Liver (tissue), 9 donors: ENCODE measurements around the gene GPATCH8. TPM values are rescaled to one million over a fixed set of nuclear protein-coding genes. Genes with fewer than 3 reads are reported as not detected.

Experiments used
- DNase-seq: peaks from one replicate; pipeline ENCODE4 v3.0.0-alpha.2; 2017; ENCODE audit warnings: low spot score
- H3K27ac ChIP-seq, 2 donors: one replicate each; pipeline ENCODE4 v1.7.0; 2013; ENCODE audit warnings: inconsistent platforms in 2 of 2, low read length in 2 of 2, control low read depth in 1 of 2, low read depth in 1 of 2, mild to moderate bottlenecking in 1 of 2
- H3K27me3 ChIP-seq, 4 donors: one replicate each; pipeline versions ENCODE4 v1.6.1 to v1.7.0; 2013; ENCODE audit warnings: low read length in 3 of 4, inconsistent platforms in 1 of 4, mild to moderate bottlenecking in 1 of 4, moderate library complexity in 1 of 4; ENCODE audit not compliant: control insufficient read depth in 4 of 4, insufficient read depth in 4 of 4
- H3K36me3 ChIP-seq, 4 donors: one replicate each; pipeline versions ENCODE4 v1.6.1 to v1.7.0; 2013; ENCODE audit warnings: low read length in 3 of 4, mild to moderate bottlenecking in 3 of 4, low read depth in 1 of 4, moderate library complexity in 1 of 4; ENCODE audit not compliant: control insufficient read depth in 4 of 4, insufficient read depth in 3 of 4
- H3K4me1 ChIP-seq, 4 donors: one replicate each; pipeline versions ENCODE4 v1.6.1 to v1.7.0; 2013; ENCODE audit warnings: low read length in 3 of 4, mild to moderate bottlenecking in 3 of 4, moderate library complexity in 1 of 4; ENCODE audit not compliant: control insufficient read depth in 4 of 4, insufficient read depth in 4 of 4
- H3K4me3 ChIP-seq, 3 donors: one replicate each; pipeline versions ENCODE4 v1.6.1 to v1.7.0; 2013; ENCODE audit warnings: low read length in 3 of 3, control low read depth in 1 of 3, low read depth in 1 of 3, mild to moderate bottlenecking in 1 of 3
- H3K9ac ChIP-seq, 2 donors: one replicate each; pipeline ENCODE4 v1.7.0; 2013; ENCODE audit warnings: low read length in 2 of 2, mild to moderate bottlenecking in 2 of 2, moderate library complexity in 2 of 2, control low read depth in 1 of 2, low read depth in 1 of 2
- H3K9me3 ChIP-seq, 4 donors: one replicate each; pipeline versions ENCODE4 v1.6.1 to v1.7.0; 2013; ENCODE audit warnings: low read length in 3 of 4; ENCODE audit not compliant: control insufficient read depth in 4 of 4
- FOXA2 ChIP-seq: IDR thresholded peaks from 2 replicates; pipeline ENCODE4 v1.6.1; 2016; ENCODE audit warnings: antibody characterized with exemption
- GABPA ChIP-seq, 2 donors: IDR thresholded peaks in 1 of 2; conservative IDR thresholded peaks in 1 of 2; 2 replicates each; pipeline ENCODE4 v1.6.1; 2016; ENCODE audit warnings: antibody characterized with exemption in 2 of 2, mild to moderate bottlenecking in 1 of 2, moderate library complexity in 1 of 2
- HNF4G ChIP-seq: IDR thresholded peaks from 2 replicates; pipeline ENCODE4 v1.6.1; 2016; ENCODE audit warnings: antibody characterized with exemption
- JUND ChIP-seq, 2 donors: IDR thresholded peaks; 2 replicates each; pipeline ENCODE4 v1.6.1; 2016; ENCODE audit warnings: antibody characterized with exemption in 2 of 2
- NR2F2 ChIP-seq: IDR thresholded peaks from 2 replicates; pipeline ENCODE4 v1.6.1; 2016; ENCODE audit warnings: antibody characterized with exemption
- TAF1 ChIP-seq: conservative IDR thresholded peaks from 2 replicates; pipeline ENCODE4 v1.6.1; 2016; ENCODE audit warnings: antibody characterized with exemption, mild to moderate bottlenecking
- YY1 ChIP-seq: IDR thresholded peaks from 2 replicates; pipeline ENCODE4 v1.6.1; 2016; ENCODE audit warnings: antibody characterized with exemption, mild to moderate bottlenecking
- WGBS: extraction: QIAGEN DNeasy Blood & Tissue Kit; methylation state at CpG from one replicate; pipeline ENCODE4 v1.1.7; 2013; 5-methylcytosine and 5-hydroxymethylcytosine counted together
- polyA plus RNA-seq, 2 donors: library from polyadenylated mRNA; stranded (reverse) in 1 of 2; unstranded in 1 of 2; fragments of 200-250 nt in 1 of 2; fragments of >200 nt in 1 of 2; fragmentation: Nextera tagmentation in 1 of 2; extraction: Ambion mirVana in 1 of 2; gene quantifications; one replicate each; pipeline versions ENCODE4 v1.2.1 to v1.2.3, GENCODE V29; 2013 to 2015
- total RNA-seq, 2 donors: library from RNA; depleted of rRNA; stranded (reverse); fragments of >200 nt; gene quantifications; one replicate each; pipeline ENCODE4 v1.2.3, GENCODE V29; 2014
- TF ChIP-seq, protein P1 (sequence below): IDR thresholded peaks from 2 replicates; pipeline ENCODE4 v1.6.1; 2016; ENCODE audit warnings: antibody characterized with exemption
- TF ChIP-seq, protein P2 (sequence below): IDR thresholded peaks from 2 replicates; pipeline ENCODE4 v1.6.1; 2016; ENCODE audit warnings: antibody characterized with exemption
- TF ChIP-seq, protein P3 (sequence below): IDR thresholded peaks from 2 replicates; pipeline ENCODE4 v1.6.1; 2016; ENCODE audit warnings: antibody characterized with exemption
- donor health status: healthy.
- donor health status: healthy.
- donor health status: healthy.
- donor health status: healthy.
- donor health status: healthy.

Gene GPATCH8
- total and polyA plus RNA-seq, 4 donors: 4.2 to 21.8 (median 9.9) TPM

DNA sequence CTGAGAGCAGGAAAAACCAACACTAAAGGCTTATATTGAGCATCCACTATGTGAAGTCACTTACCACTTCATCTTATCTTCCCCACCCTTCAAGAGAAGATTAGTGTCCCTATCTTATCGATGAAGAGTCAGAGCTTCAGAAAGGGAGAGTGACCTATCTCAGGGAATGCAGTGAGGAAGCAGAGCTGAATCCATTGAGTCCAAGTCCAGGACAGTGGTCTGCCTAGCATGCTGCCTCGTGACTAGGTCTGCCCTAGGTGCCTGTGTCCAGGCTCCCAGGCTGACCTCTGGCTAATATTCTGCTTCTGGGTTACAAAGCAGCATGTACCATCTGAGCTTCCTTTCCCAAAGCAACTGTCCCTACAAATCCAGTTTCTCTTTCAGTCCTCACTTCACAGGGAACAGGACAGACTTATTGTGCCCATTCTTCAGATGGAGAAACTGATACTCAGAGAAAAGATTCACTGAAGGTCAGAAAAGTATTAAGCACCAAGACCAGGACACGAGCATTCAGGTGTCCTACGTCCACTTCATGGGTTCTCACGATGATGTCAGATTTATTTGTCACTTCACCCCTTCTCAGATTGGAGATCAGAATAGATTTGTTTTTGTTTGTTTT, 40.8 kb upstream of the GPATCH8 start:
- Histone ChIP-seq H3K9me3 (peaks cover 0 to 3% (median under 1%) of the 10 kb centered on the region in 4 donors), H3K27me3 (peaks cover 0 to 9% (median 4%) of the 10 kb centered on the region in 4 donors), H3K36me3 (no peaks in the 10 kb centered on the region), H3K9ac (no peak overlapping the region), H3K4me1 (no peaks in the 10 kb centered on the region), H3K4me3 (no peak overlapping the region), H3K27ac (no peak overlapping the region)
- no peak for DNase-seq
- TF ChIP-seq JUND (IDR thresholded peaks at IDR 0.05) (no peak), YY1 (no peak)
- 52% methylated on average over 5 of the region's 5 CpGs for WGBS

DNA sequence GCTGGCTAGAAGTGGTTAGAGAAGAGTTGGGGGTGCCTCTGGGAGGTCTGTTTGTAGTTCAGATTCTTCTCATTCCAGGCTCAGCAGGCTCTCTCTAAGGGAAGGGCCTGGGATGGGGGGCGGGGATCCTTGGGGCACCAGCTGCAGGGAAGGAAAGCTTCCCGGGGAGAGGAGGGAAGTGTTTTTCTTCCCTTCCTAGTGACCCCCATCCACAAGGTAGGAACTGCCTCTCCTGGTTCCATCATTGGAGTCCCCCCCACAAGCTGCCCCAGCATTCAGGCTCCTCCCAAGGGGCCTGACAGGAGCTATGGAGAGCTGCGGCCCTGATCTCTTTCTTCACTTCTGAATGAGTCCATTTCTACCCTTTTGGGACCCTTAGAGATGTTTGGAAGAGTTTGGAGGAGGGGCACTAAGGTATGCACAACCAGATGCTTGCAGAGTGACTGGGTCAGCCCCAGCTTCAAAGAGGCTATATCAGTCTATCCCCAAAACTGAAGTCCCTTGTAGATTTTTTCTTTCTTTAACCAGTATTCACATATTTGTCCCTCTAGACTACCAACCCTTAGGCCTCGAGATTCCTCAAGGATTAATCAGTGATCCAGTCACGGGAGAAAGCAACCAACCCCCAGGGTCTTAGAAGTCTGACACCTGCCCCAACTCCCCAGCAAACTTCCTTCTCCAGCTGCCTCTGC, 40.2 kb upstream of the GPATCH8 start:
- Histone ChIP-seq H3K27ac (no peak overlapping the region), H3K36me3 (no peaks in the 10 kb centered on the region), H3K27me3 (peaks cover 0 to 9% (median 4%) of the 10 kb centered on the region in 4 donors), H3K4me3 (no peak overlapping the region), H3K4me1 (no peaks in the 10 kb centered on the region), H3K9me3 (peaks cover 0 to 3% (median under 1%) of the 10 kb centered on the region in 4 donors), H3K9ac (no peak overlapping the region)
- DNase-seq: no peak
- 37% methylated on average over 5 of the region's 5 CpGs for WGBS
- TF ChIP-seq TAF1: no peak
- TF ChIP-seq, protein P1, sequence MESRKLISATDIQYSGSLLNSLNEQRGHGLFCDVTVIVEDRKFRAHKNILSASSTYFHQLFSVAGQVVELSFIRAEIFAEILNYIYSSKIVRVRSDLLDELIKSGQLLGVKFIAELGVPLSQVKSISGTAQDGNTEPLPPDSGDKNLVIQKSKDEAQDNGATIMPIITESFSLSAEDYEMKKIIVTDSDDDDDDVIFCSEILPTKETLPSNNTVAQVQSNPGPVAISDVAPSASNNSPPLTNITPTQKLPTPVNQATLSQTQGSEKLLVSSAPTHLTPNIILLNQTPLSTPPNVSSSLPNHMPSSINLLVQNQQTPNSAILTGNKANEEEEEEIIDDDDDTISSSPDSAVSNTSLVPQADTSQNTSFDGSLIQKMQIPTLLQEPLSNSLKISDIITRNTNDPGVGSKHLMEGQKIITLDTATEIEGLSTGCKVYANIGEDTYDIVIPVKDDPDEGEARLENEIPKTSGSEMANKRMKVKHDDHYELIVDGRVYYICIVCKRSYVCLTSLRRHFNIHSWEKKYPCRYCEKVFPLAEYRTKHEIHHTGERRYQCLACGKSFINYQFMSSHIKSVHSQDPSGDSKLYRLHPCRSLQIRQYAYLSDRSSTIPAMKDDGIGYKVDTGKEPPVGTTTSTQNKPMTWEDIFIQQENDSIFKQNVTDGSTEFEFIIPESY: no peak
- TF ChIP-seq, protein P2, sequence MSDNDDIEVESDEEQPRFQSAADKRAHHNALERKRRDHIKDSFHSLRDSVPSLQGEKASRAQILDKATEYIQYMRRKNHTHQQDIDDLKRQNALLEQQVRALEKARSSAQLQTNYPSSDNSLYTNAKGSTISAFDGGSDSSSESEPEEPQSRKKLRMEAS: no peak
- no peak for TF ChIP-seq GABPA (IDR thresholded peaks at IDR 0.05 in 1 of 2, conservative IDR thresholded peaks at IDR 0.05 in 1 of 2)
- no peak for TF ChIP-seq JUND (IDR thresholded peaks at IDR 0.05)
- no peak for TF ChIP-seq FOXA2
- TF ChIP-seq NR2F2: no peak
- no peak for TF ChIP-seq HNF4G

DNA sequence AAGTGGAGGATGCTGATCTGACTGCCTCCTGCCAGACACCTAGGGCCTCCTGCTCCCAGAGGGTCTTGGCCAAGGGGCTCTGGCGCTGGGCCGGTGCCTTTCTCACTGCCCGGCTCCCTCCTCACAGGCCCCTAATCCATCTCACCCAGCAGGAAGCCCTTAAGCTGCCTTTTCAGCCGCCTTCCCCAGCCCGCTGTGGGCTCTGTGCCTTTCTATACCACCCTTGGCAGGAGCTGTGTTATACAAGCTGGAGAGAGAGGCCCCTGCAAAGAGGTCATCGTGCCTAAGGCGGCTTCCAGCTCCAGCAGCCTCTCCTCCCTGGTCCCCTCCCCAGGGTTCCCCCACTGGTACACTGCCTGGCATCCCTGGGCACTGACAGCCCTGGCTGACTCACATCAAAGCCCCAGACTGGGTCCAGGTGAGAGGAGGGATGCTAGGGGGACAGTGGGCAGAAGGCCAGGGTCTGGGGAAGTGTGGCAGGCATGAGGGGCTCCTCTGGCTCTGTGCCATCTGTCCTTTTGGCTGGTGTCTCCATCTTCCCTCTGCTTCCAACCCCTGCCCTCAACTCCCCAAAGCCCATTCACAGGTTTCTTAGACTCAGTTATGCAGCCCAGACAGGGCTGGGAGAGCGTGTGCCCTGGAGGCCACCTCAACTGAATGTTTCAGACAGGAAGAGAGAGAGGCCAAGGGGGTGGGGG, 38.8 kb upstream of the GPATCH8 start:
- TF ChIP-seq, protein P3, sequence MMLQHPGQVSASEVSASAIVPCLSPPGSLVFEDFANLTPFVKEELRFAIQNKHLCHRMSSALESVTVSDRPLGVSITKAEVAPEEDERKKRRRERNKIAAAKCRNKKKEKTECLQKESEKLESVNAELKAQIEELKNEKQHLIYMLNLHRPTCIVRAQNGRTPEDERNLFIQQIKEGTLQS: no peak
- no peak for TF ChIP-seq GABPA (IDR thresholded peaks at IDR 0.05 in 1 of 2, conservative IDR thresholded peaks at IDR 0.05 in 1 of 2)
- peaks cover 0 to 3% (median under 1%) of the 10 kb centered on the region in 4 donors for H3K9me3 ChIP-seq
- no peak overlapping the region for H3K9ac ChIP-seq
- no peak overlapping the region for H3K4me3 ChIP-seq
- no peak for DNase-seq
- WGBS: 45% methylated on average over 8 of the region's 8 CpGs
- H3K27ac ChIP-seq: no peak overlapping the region
- no peaks in the 10 kb centered on the region for H3K36me3 ChIP-seq
- no peaks in the 10 kb centered on the region for H3K4me1 ChIP-seq
- peaks cover 0 to 9% (median 4%) of the 10 kb centered on the region in 4 donors for H3K27me3 ChIP-seq
